ENCODE results near the gene ZNF22. TPM values are rescaled to one million over a fixed set of nuclear protein-coding genes. Genes with fewer than 3 reads are reported as not detected.
A peak's percentile ranks its signal among the peaks of the same experiment; 100 is the strongest.

The ZNF22 gene
- 44.7 to 46.8 TPM (median 45.2 TPM) in 3 replicates for total RNA-seq

DNA sequence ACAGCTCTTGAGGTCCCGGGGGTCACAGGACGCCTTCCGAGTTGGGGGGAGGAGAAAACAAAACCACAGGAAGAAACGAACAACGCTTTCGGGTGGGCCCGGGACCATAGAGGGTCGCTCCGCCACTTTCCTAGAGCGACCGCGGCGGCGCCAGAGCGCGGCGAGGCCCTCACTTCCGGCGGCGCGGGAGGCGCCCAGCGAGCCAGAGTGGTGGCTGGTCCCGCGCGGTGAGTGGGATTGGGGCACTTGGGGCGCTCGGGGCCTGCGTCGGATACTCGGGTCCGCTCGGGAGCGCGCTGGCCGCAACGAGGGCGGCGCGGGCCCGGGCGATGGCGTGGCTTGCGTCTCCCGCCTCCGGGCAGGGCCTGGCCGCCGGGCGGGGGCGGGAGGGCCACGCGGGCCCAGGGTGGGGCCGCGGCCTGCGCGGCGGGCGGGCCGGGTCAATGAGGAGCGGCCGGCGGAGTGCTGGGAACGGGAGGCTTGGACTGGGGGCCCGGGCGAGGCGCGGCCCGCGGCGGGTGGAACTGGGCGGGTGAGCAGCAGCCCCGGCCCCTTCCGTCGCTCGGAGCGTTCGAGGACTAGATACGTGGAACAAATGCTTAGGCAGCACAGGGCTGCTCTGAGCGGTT, at the start of gene ZNF22:
Gene ZNF22 (plus strand): TSS at position 172 of the 629 bp plus-strand sequence. CDS start 2,446 bp downstream, outside the sequence.
- DNase-seq (ENCODE audit: low spot score in 2 of 2, unreplicated experiment in 2 of 2) = peak; percentile 62 to 83
- peak; percentile 12 for TF ChIP-seq CTCF (IDR thresholded peaks at IDR 0.05; ENCODE audit: unreplicated experiment)
- Mint-ChIP-seq H3K9me3 (no peaks in the 10 kb centered on the region), H3K27ac (peak within 1 kb of the TSS; percentile 98), H3K4me3 (peak within 1 kb of the TSS; percentile 88), H3K36me3 (peaks cover 18% of the 10 kb centered on the region), H3K4me1 (peaks cover 34% of the 10 kb centered on the region), H3K27me3 (ENCODE audit: low read depth) (no peaks in the 10 kb centered on the region)

DNA sequence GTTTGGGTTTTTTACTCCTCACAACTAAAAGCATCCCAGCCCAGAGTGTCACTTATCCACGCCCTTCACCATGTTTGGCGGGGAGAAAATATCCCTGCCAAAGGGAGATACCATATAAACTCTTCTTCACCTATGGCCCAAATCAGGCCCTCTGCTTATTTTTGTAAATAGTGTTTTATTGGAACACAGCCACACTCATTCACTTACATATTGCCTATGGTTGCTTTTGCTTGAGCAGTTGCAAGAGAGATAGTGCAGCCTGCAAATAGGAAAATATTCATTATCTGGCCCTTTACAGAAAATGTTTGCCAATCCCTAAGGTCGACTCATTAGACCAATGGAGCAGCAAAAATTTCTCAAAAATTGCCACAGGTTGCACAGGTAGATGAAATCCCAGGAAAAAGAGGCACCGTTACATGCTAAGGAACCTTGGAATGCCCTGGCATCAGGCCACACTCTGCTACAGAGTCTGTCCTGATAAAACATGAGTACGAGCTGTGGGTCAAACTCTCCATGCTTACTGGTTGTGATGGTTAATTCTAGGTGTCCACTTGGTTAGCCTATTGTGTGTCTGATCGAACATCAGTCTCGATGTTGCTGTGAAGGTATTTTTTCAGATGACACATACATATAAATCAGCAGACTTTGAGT, 49.0 kb upstream of the ZNF22 start:
- DNase-seq (ENCODE audit: low spot score in 2 of 2, unreplicated experiment in 2 of 2) = no peak
- H3K27ac Mint-ChIP-seq = no peak overlapping the region
- TF ChIP-seq CTCF (IDR thresholded peaks at IDR 0.05; ENCODE audit: unreplicated experiment) = no peak
- H3K36me3 Mint-ChIP-seq = peaks cover 12% of the 10 kb centered on the region
- no peak overlapping the region for H3K4me3 Mint-ChIP-seq
- H3K27me3 Mint-ChIP-seq (ENCODE audit: low read depth) = no peaks in the 10 kb centered on the region
- H3K4me1 Mint-ChIP-seq = peaks cover 33% of the 10 kb centered on the region
- no peaks in the 10 kb centered on the region for H3K9me3 Mint-ChIP-seq

DNA sequence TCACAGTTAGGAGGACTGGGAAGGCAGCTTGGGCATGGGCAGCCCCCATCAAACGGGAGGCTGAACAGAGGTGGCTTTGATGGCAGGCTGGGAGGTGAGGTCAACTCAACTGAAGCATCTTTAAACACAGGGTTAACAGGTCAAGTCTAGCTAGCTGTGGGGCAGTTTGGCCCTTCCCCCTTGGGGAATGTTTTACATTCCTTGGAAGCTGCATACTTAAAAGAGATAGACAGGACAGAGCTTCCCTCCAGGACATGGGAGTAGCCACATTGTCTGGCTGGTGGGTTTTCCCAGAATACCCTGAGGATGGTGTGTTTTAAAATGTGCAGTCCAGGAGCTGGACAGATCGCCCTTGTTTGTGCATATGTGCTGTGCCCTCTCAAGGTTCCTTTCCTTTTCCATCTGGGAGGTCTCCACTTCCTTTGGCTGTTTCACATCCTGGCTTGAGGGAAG, 47.9 kb upstream of the ZNF22 start:
- no peak overlapping the region for H3K4me3 Mint-ChIP-seq
- H3K27ac Mint-ChIP-seq = peak overlapping the region; percentile 55
- no peaks in the 10 kb centered on the region for H3K9me3 Mint-ChIP-seq
- no peak for TF ChIP-seq CTCF (IDR thresholded peaks at IDR 0.05; ENCODE audit: unreplicated experiment)
- H3K4me1 Mint-ChIP-seq = peaks cover 37% of the 10 kb centered on the region
- H3K36me3 Mint-ChIP-seq = peaks cover 16% of the 10 kb centered on the region
- DNase-seq (ENCODE audit: low spot score in 2 of 2, unreplicated experiment in 2 of 2) = no peak
- no peaks in the 10 kb centered on the region for H3K27me3 Mint-ChIP-seq (ENCODE audit: low read depth)

GRCh38 chr10:44954042-44954441, 46.7 kb upstream of the ZNF22 start:
- no peak for DNase-seq (ENCODE audit: low spot score in 2 of 2, unreplicated experiment in 2 of 2)
- H3K36me3 Mint-ChIP-seq = peaks cover 16% of the 10 kb centered on the region
- TF ChIP-seq CTCF (IDR thresholded peaks at IDR 0.05; ENCODE audit: unreplicated experiment) = no peak
- H3K4me1 Mint-ChIP-seq = peaks cover 49% of the 10 kb centered on the region
- H3K9me3 Mint-ChIP-seq = no peaks in the 10 kb centered on the region
- no peak overlapping the region for H3K4me3 Mint-ChIP-seq
- no peak overlapping the region for H3K27ac Mint-ChIP-seq
- no peaks in the 10 kb centered on the region for H3K27me3 Mint-ChIP-seq (ENCODE audit: low read depth)

- DNase-seq (ENCODE audit: low spot score in 2 of 2, unreplicated experiment in 2 of 2) = no peak
- Mint-ChIP-seq H3K36me3 (peaks cover 16% of the 10 kb centered on the region), H3K4me3 (no peak overlapping the region), H3K4me1 (peaks cover 44% of the 10 kb centered on the region), H3K9me3 (no peaks in the 10 kb centered on the region), H3K27ac (no peak overlapping the region), H3K27me3 (ENCODE audit: low read depth) (no peaks in the 10 kb centered on the region)
- no peak for TF ChIP-seq CTCF (IDR thresholded peaks at IDR 0.05; ENCODE audit: unreplicated experiment)
Observed at GRCh38 chr10:44954962-44955361, 45.8 kb upstream of the ZNF22 start.
